GM21786 (cell line): ENCODE data around the gene MTARC2.
"Not testable (repeated sequence)": the region's sequence is repeated elsewhere in the genome, so short reads cannot be mapped to it uniquely, and the experiment has no call there.

ENCODE experiments used
- ATAC-seq: cut with Tn5 transposase; IDR thresholded peaks from one replicate; pipeline ENCODE4 v1.9.1; 2021; ENCODE audit not compliant: unreplicated experiment

MTARC2 gene

GRCh38 chr1:220748089-220748934 lies at the start of gene MTARC2:
TSS of gene MTARC2 (plus strand) at chr1:220748322. CDS start at chr1:220748532, 210 bp downstream.
- ATAC-seq: peak; percentile 95

- no peak for ATAC-seq
These were observed 49.5 kb upstream of the MTARC2 start for GRCh38 chr1:220698607-220699016.

- ATAC-seq: no peak
These were observed 49.1 kb upstream of the MTARC2 start for GRCh38 chr1:220699044-220699443.

- no peak for ATAC-seq
These were observed 47.5 kb upstream of the MTARC2 start for GRCh38 chr1:220700556-220701179.

GRCh38 chr1:220701974-220702373 lies 46.1 kb upstream of the MTARC2 start:
- ATAC-seq: no peak

GRCh38 chr1:220702733-220703270 lies 45.3 kb upstream of the MTARC2 start:
- ATAC-seq: no peak

- no peak for ATAC-seq
These were observed 44.8 kb upstream of the MTARC2 start for GRCh38 chr1:220703305-220703704.

GRCh38 chr1:220705782-220706181 lies 42.3 kb upstream of the MTARC2 start:
- no peak for ATAC-seq

GRCh38 chr1:220706480-220706879 lies 41.6 kb upstream of the MTARC2 start:
- no peak for ATAC-seq

GRCh38 chr1:220707160-220707559 lies 41.0 kb upstream of the MTARC2 start:
- ATAC-seq: no peak

- ATAC-seq: no peak
These were observed 39.9 kb upstream of the MTARC2 start for GRCh38 chr1:220708244-220708643.

GRCh38 chr1:220708936-220709801 lies 39.0 kb upstream of the MTARC2 start:
- ATAC-seq: no peak

- no peak for ATAC-seq
These were observed 37.8 kb upstream of the MTARC2 start for GRCh38 chr1:220710333-220710732.

GRCh38 chr1:220711056-220711809 lies 36.9 kb upstream of the MTARC2 start:
- peak; percentile 89 for ATAC-seq

GRCh38 chr1:220715986-220716385 lies 32.1 kb upstream of the MTARC2 start:
- ATAC-seq: not testable (repeated sequence)

GRCh38 chr1:220717800-220718640 lies 30.1 kb upstream of the MTARC2 start:
- peak; percentile 75 for ATAC-seq

- ATAC-seq: not testable (repeated sequence)
These were observed 26.9 kb upstream of the MTARC2 start for GRCh38 chr1:220721266-220721665.

GRCh38 chr1:220726634-220727033 lies 21.5 kb upstream of the MTARC2 start:
- ATAC-seq: no peak

GRCh38 chr1:220727519-220727918 lies 20.6 kb upstream of the MTARC2 start:
- no peak for ATAC-seq
